Measurements from ENCODE around the gene PKM. TPM values are rescaled to one million over a fixed set of nuclear protein-coding genes. Genes with fewer than 3 reads are reported as not detected.

Gene PKM
- polyA plus RNA-seq, 1 donor (not counting 4 experiments of a cell fraction or from before 2014, with no cell fraction given): 3,352 TPM

- Histone ChIP-seq H3K4me3 (ENCODE audit: control insufficient read depth in 2 of 3, extremely low read depth in 1 of 3, insufficient read depth in 2 of 3, low read depth in 1 of 3, low read length in 3 of 3) (no peak overlapping the region), H3K36me3 (ENCODE audit: control insufficient read depth in 2 of 2, extremely low read depth in 1 of 2, insufficient read depth in 2 of 2, low read length in 2 of 2) (no peaks in the 10 kb centered on the region), H2AFZ (ENCODE audit: control insufficient read depth, low read length) (no peak overlapping the region), H4K20me1 (ENCODE audit: control insufficient read depth, extremely low read depth, insufficient read depth, low read length) (no peaks in the 10 kb centered on the region), H3K79me2 (ENCODE audit: control insufficient read depth, insufficient read depth, low read length) (no peaks in the 10 kb centered on the region), H3K9me1 (ENCODE audit: control insufficient read depth, extremely low read depth, insufficient read depth, low read length) (no peaks in the 10 kb centered on the region), H3K27ac (ENCODE audit: control insufficient read depth, insufficient read depth, low read length) (no peak overlapping the region), H3K9me3 (ENCODE audit: control insufficient read depth, low read depth, low read length) (no peaks in the 10 kb centered on the region), H3K9ac (ENCODE audit: control insufficient read depth, extremely low read depth, insufficient read depth, low read length) (no peak overlapping the region), H3K4me1 (ENCODE audit: control insufficient read depth, extremely low read depth, insufficient read depth, low read length) (peaks cover 17% of the 10 kb centered on the region), H3K27me3 (ENCODE audit: control insufficient read depth, extremely low read depth, insufficient read depth, low read length) (no peaks in the 10 kb centered on the region), H3K4me2 (ENCODE audit: control insufficient read depth, extremely low read depth, insufficient read depth, low read depth, low read length) (no peak overlapping the region)
- no peak for TF ChIP-seq CTCF (optimal IDR thresholded peaks at IDR 0.05 in 1 of 3, IDR thresholded peaks at IDR 0.05 in 1 of 3, conservative IDR thresholded peaks at IDR 0.05 in 1 of 3; ENCODE audit: extremely low read depth in 1 of 3, insufficient read depth in 2 of 3, low read length in 3 of 3)
- DNase-seq (ENCODE audit: low read depth, low spot score): no peak
- dilution Hi-C loops (cut with MboI; ENCODE audit: extremely low pct_ligation_motif_present, low sequenced_read_pairs): no loop called here
- FAIRE-seq: no peak
Measured at GRCh38 chr15:72179950-72180581, 50.9 kb downstream of the PKM start.

GRCh38 chr15:72178976-72179585, 51.9 kb downstream of the PKM start:
- peaks cover 17% of the 10 kb centered on the region for H3K4me1 ChIP-seq (ENCODE audit: control insufficient read depth, extremely low read depth, insufficient read depth, low read length)
- dilution Hi-C loops (cut with MboI; ENCODE audit: extremely low pct_ligation_motif_present, low sequenced_read_pairs): no loop called here
- H3K27me3 ChIP-seq (ENCODE audit: control insufficient read depth, extremely low read depth, insufficient read depth, low read length): no peaks in the 10 kb centered on the region
- H3K9ac ChIP-seq (ENCODE audit: control insufficient read depth, extremely low read depth, insufficient read depth, low read length): no peak overlapping the region
- no peaks in the 10 kb centered on the region for H3K9me1 ChIP-seq (ENCODE audit: control insufficient read depth, extremely low read depth, insufficient read depth, low read length)
- no peak overlapping the region for H3K4me3 ChIP-seq (ENCODE audit: control insufficient read depth in 2 of 3, extremely low read depth in 1 of 3, insufficient read depth in 2 of 3, low read depth in 1 of 3, low read length in 3 of 3)
- no peak for DNase-seq (ENCODE audit: low read depth, low spot score)
- no peaks in the 10 kb centered on the region for H3K9me3 ChIP-seq (ENCODE audit: control insufficient read depth, low read depth, low read length)
- no peak for FAIRE-seq
- no peak for TF ChIP-seq CTCF (optimal IDR thresholded peaks at IDR 0.05 in 1 of 3, IDR thresholded peaks at IDR 0.05 in 1 of 3, conservative IDR thresholded peaks at IDR 0.05 in 1 of 3; ENCODE audit: extremely low read depth in 1 of 3, insufficient read depth in 2 of 3, low read length in 3 of 3)
- no peak for TF ChIP-seq EZH2 (IDR thresholded peaks at IDR 0.05; ENCODE audit: low read length)
- no peaks in the 10 kb centered on the region for H3K36me3 ChIP-seq (ENCODE audit: control insufficient read depth in 2 of 2, extremely low read depth in 1 of 2, insufficient read depth in 2 of 2, low read length in 2 of 2)
- H3K27ac ChIP-seq (ENCODE audit: control insufficient read depth, insufficient read depth, low read length): no peak overlapping the region
- H3K4me2 ChIP-seq (ENCODE audit: control insufficient read depth, extremely low read depth, insufficient read depth, low read depth, low read length): no peak overlapping the region
- no peak overlapping the region for H2AFZ ChIP-seq (ENCODE audit: control insufficient read depth, low read length)
- H3K79me2 ChIP-seq (ENCODE audit: control insufficient read depth, insufficient read depth, low read length): no peaks in the 10 kb centered on the region
- no peaks in the 10 kb centered on the region for H4K20me1 ChIP-seq (ENCODE audit: control insufficient read depth, extremely low read depth, insufficient read depth, low read length)
